PC-3 (cell line): ENCODE measurements around the gene SCGB1D1. TPM values are rescaled to one million over a fixed set of nuclear protein-coding genes. Genes with fewer than 3 reads are reported as not detected.

Experiments
- ATAC-seq: fragments of 200-7000 bp; cut with Tn5 transposase; 2 replicates; pipeline ENCODE4 v1.9.1; 2020; ENCODE audit warnings: mild to moderate bottlenecking, moderate library complexity
- BruUV-seq: library from RNA; stranded (reverse); fragments of 400-500 nt; replicated peaks from 2 replicates; lab custom pipeline; 2021; lab: Mats Ljungman, UMichigan
- CTCF ChIA-PET: fragments of 300-600 bp; sonication (Branson Sonifier 250); formaldehyde crosslinking; loops from one replicate; lab custom pipeline; 2022; ENCODE audit warnings: antibody characterized with exemption; lab: Charles Lee
- POLR2A ChIA-PET: fragments of 300-600 bp; sonication (Branson Sonifier 250); formaldehyde crosslinking; loops from one replicate; lab custom pipeline; 2022; ENCODE audit warnings: antibody characterized with exemption; ENCODE audit not compliant: unreplicated experiment; lab: Charles Lee
- DNase-seq: peaks from one replicate; pipeline ENCODE4 v3.0.0-alpha.2; 2015
- H2AFZ ChIP-seq: fragments of 300-600 bp; sonication (generic); 2 replicates; pipeline ENCODE4 v1.6.0; 2016; ENCODE audit warnings: antibody characterized with exemption, low read length
- H3F3A ChIP-seq: fragments of 300-600 bp; sonication (generic); one replicate; pipeline ENCODE4 v1.6.0; 2017; ENCODE audit warnings: antibody characterized with exemption, low read length, control low read depth, mild to moderate bottlenecking; ENCODE audit not compliant: unreplicated experiment
- H3K27ac ChIP-seq: fragments of 300-600 bp; sonication (generic); 2 replicates; pipeline ENCODE4 v1.5.1; 2016; ENCODE audit warnings: mild to moderate bottlenecking, low read length
- H3K27me3 ChIP-seq: fragments of 300-600 bp; sonication (generic); 2 replicates; pipeline ENCODE4 v1.6.1; 2016; ENCODE audit warnings: low read length, mixed read lengths
- H3K36me3 ChIP-seq: fragments of 300-600 bp; sonication (generic); 2 replicates; pipeline ENCODE4 v1.6.1; 2016; ENCODE audit warnings: low read depth, mixed run types, low read length, mixed read lengths
- H3K4me1 ChIP-seq: fragments of 300-600 bp; sonication (generic); 2 replicates; pipeline ENCODE4 v1.5.1; 2016; ENCODE audit warnings: low read length; ENCODE audit not compliant: insufficient read depth
- H3K4me2 ChIP-seq: fragments of 300-600 bp; sonication (generic); 2 replicates; pipeline ENCODE4 v1.6.0; 2016; ENCODE audit warnings: low read length
- H3K4me3 ChIP-seq: fragments of 300-600 bp; sonication (generic); 2 replicates; pipeline ENCODE4 v1.5.1; 2016; ENCODE audit warnings: mild to moderate bottlenecking, low read length, mixed read lengths
- H3K79me2 ChIP-seq: fragments of 300-600 bp; sonication (generic); 2 replicates; pipeline ENCODE4 v1.6.1; 2017; ENCODE audit warnings: low read length, mixed read lengths
- H3K9ac ChIP-seq: fragments of 300-600 bp; sonication (generic); 2 replicates; pipeline ENCODE4 v1.6.0; 2016; ENCODE audit warnings: mild to moderate bottlenecking, low read length
- H3K9me2 ChIP-seq: fragments of 300-600 bp; sonication (generic); replicated peaks from 2 replicates; pipeline ENCODE4 v1.6.1; 2016; ENCODE audit warnings: mixed run types, low read length, mixed read lengths
- H3K9me3 ChIP-seq: fragments of 300-600 bp; sonication (generic); 2 replicates; pipeline ENCODE4 v1.6.1; 2016; ENCODE audit warnings: low read length, mixed read lengths
- H4K20me1 ChIP-seq: fragments of 300-600 bp; sonication (generic); 2 replicates; pipeline ENCODE4 v1.6.1; 2016; ENCODE audit warnings: low read length, mixed read lengths
- CTCF ChIP-seq: fragments of 300-600 bp; sonication (generic); conservative IDR thresholded peaks from 2 replicates; pipeline ENCODE4 v1.5.1; 2017; ENCODE audit warnings: antibody characterized with exemption, low read depth, mild to moderate bottlenecking, low read length
- EZH2 ChIP-seq: fragments of 300-600 bp; sonication (generic); IDR thresholded peaks from one replicate; pipeline ENCODE4 v1.6.1; 2017; ENCODE audit warnings: antibody characterized with exemption, mild to moderate bottlenecking, low read length; ENCODE audit not compliant: unreplicated experiment
- EZH2phosphoT487 ChIP-seq: fragments of 300-600 bp; sonication (generic); IDR thresholded peaks from 2 replicates; pipeline ENCODE4 v1.6.1; 2018; ENCODE audit warnings: mild to moderate bottlenecking, antibody characterized with exemption, low read length, borderline replicate concordance
- intact Hi-C: fragments of 100-400 bp; cut with micrococcal nuclease; formaldehyde crosslinking; loops from 2 replicates; pipeline ENCODE4 v1.9.0; 2023
- total RNA-seq: library from RNA; depleted of rRNA; stranded (reverse); fragments of >200 nt; gene quantifications from 2 replicates; pipeline ENCODE4 v1.2.3, GENCODE V29; 2014; rRNA removed

Gene SCGB1D1
- total RNA-seq, 1 experiment from 2014 or later: not detected

GRCh38 chr11:62242021-62242420 lies 52.0 kb downstream of the SCGB1D1 start, which contains the start of gene SCGB1D2:
TSS of gene SCGB1D2 (plus strand) at chr11:62242239. CDS start at chr11:62242308, 69 bp downstream.
- intact Hi-C loops: no loop called here
- ChIA-PET POLR2A (no interaction called here), CTCF (interaction anchor here (1.0 kb wide), 1 partner anchor 14 kb away, joined by 3 read pairs; no protein-coding TSS in a partner anchor)
- Histone ChIP-seq H3F3A (no peaks in the 10 kb centered on the region), H2AFZ (no peak within 1 kb of the TSS), H3K4me2 (peak within 1 kb of the TSS; percentile 17; the same call in 1 of the 2 replicates), H3K4me1 (peaks cover 11% of the 10 kb centered on the region), H3K27ac (no peak within 1 kb of the TSS), H3K9me2 (no peaks in the 10 kb centered on the region), H3K36me3 (no peaks in the 10 kb centered on the region), H3K9me3 (no peaks in the 10 kb centered on the region), H3K4me3 (no peak within 1 kb of the TSS), H3K9ac (no peak within 1 kb of the TSS), H3K79me2 (no peaks in the 10 kb centered on the region), H4K20me1 (no peaks in the 10 kb centered on the region), H3K27me3 (peaks cover 23% of the 10 kb centered on the region)
- no peak for TF ChIP-seq EZH2
- TF ChIP-seq CTCF: no peak; the same call in 1 of the 2 replicates
- TF ChIP-seq EZH2phosphoT487: no peak
- DNase-seq: peak; percentile 94
- ATAC-seq: peak; percentile 92
- no TSS peak for BruUV-seq

Other genes with a start within 250 kb of the SCGB1D1 start
- gene BEST1, start 239.9 kb upstream of the SCGB1D1 start, total RNA-seq: 0.22 TPM in 1 of 2 replicates, not detected in the other
- gene FTH1, start 222.6 kb upstream of the SCGB1D1 start, total RNA-seq: 1,927 and 1,937 TPM in 2 replicates
- 110 and 114 TPM in 2 replicates for gene INCENP, start 66.2 kb upstream of the SCGB1D1 start, total RNA-seq
- gene SCGB2A1, start 18.5 kb downstream of the SCGB1D1 start, total RNA-seq: not detected in 2 replicates
- not detected in 2 replicates for gene SCGB1D2, start 52.0 kb downstream of the SCGB1D1 start, total RNA-seq
- not detected in 2 replicates for gene SCGB2A2, start 79.9 kb downstream of the SCGB1D1 start, total RNA-seq
- not detected in 2 replicates for gene SCGB1D4, start 108.9 kb downstream of the SCGB1D1 start, total RNA-seq
- gene ASRGL1, start 147.2 kb downstream of the SCGB1D1 start, total RNA-seq: 26.6 and 49.8 TPM in 2 replicates
- gene SCGB1A1, start 228.8 kb downstream of the SCGB1D1 start, total RNA-seq: not detected in 2 replicates